Measurements from ENCODE around the gene TRHDE.
"Not testable (repeated sequence)": the region's sequence is repeated elsewhere in the genome, so short reads cannot be mapped to it uniquely, and the experiment has no call there.

Gene TRHDE

GRCh38 chr12:72684491-72684890, 412.3 kb downstream of the TRHDE start:
- no peak overlapping the region for H3K4me3 Mint-ChIP-seq
- H3K4me1 Mint-ChIP-seq (ENCODE audit: low read depth): no peaks in the 10 kb centered on the region
- H3K27me3 Mint-ChIP-seq: no peaks in the 10 kb centered on the region
- H3K27ac Mint-ChIP-seq: no peak overlapping the region
- H3K9me3 Mint-ChIP-seq: peaks cover 6% of the 10 kb centered on the region
- no peaks in the 10 kb centered on the region for H3K36me3 Mint-ChIP-seq (ENCODE audit: low read depth)

- no peaks in the 10 kb centered on the region for H3K36me3 Mint-ChIP-seq (ENCODE audit: low read depth)
- H3K9me3 Mint-ChIP-seq: peaks cover 12% of the 10 kb centered on the region
- no peaks in the 10 kb centered on the region for H3K27me3 Mint-ChIP-seq
- H3K4me3 Mint-ChIP-seq: no peak overlapping the region
- H3K27ac Mint-ChIP-seq: no peak overlapping the region
- H3K4me1 Mint-ChIP-seq (ENCODE audit: low read depth): no peaks in the 10 kb centered on the region
Observed at GRCh38 chr12:72692338-72692737, 420.2 kb downstream of the TRHDE start.

- no peaks in the 10 kb centered on the region for H3K27me3 Mint-ChIP-seq
- H3K36me3 Mint-ChIP-seq (ENCODE audit: low read depth): no peaks in the 10 kb centered on the region
- H3K27ac Mint-ChIP-seq: no peak overlapping the region
- H3K4me3 Mint-ChIP-seq: no peak overlapping the region
- peaks cover 9% of the 10 kb centered on the region for H3K9me3 Mint-ChIP-seq
- no peaks in the 10 kb centered on the region for H3K4me1 Mint-ChIP-seq (ENCODE audit: low read depth)
Observed at GRCh38 chr12:72694193-72694592, 422.0 kb downstream of the TRHDE start.

DNA sequence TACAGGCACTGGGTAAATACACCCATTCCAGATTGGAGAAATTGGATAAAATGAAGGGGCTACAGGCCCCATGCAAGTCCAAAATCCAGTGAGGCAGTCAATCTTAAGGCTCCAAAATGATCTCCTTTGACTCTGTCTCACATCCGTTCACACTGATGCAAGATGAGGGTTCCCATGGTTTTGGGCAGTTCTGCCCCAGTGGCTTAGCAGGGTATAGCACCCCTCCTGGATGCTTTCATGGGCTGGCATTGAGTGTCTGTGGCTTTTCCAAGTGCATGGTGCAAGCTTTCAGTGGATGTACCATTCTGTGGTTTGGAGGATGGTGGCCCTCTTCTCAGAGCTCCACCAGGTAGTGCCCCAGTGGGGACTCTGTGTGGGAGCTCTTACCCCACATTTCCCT, 427.2 kb downstream of the TRHDE start:
- H3K27ac Mint-ChIP-seq: no peak overlapping the region
- no peaks in the 10 kb centered on the region for H3K36me3 Mint-ChIP-seq (ENCODE audit: low read depth)
- H3K27me3 Mint-ChIP-seq: no peaks in the 10 kb centered on the region
- H3K4me3 Mint-ChIP-seq: no peak overlapping the region
- peaks cover 5% of the 10 kb centered on the region for H3K9me3 Mint-ChIP-seq
- no peaks in the 10 kb centered on the region for H3K4me1 Mint-ChIP-seq (ENCODE audit: low read depth)

- not testable (repeated sequence) for H3K36me3 Mint-ChIP-seq (ENCODE audit: low read depth); H3K27me3 Mint-ChIP-seq; H3K27ac Mint-ChIP-seq; H3K4me3 Mint-ChIP-seq; H3K4me1 Mint-ChIP-seq (ENCODE audit: low read depth); H3K9me3 Mint-ChIP-seq
Observed at GRCh38 chr12:72712025-72712424, 439.9 kb downstream of the TRHDE start.

- Mint-ChIP-seq H3K4me1 (ENCODE audit: low read depth) (no peaks in the 10 kb centered on the region), H3K9me3 (no peaks in the 10 kb centered on the region), H3K36me3 (ENCODE audit: low read depth) (no peaks in the 10 kb centered on the region), H3K27ac (no peak overlapping the region), H3K4me3 (no peak overlapping the region), H3K27me3 (no peaks in the 10 kb centered on the region)
Observed at GRCh38 chr12:72716221-72716620, 444.1 kb downstream of the TRHDE start.

- Mint-ChIP-seq H3K36me3 (ENCODE audit: low read depth) (no peaks in the 10 kb centered on the region), H3K27ac (no peak overlapping the region), H3K9me3 (no peaks in the 10 kb centered on the region), H3K4me1 (ENCODE audit: low read depth) (no peaks in the 10 kb centered on the region), H3K4me3 (no peak overlapping the region), H3K27me3 (no peaks in the 10 kb centered on the region)
Observed at GRCh38 chr12:72717036-72717435, 444.9 kb downstream of the TRHDE start.
